Stimulated activated CD8-positive, alpha-beta memory T cell treated with anti-CD3 and anti-CD28 coated beads, Interleukin-2, amount 100 ng/mL, for 48 hours (primary cell): ENCODE data around the gene ZNF28.
"Not testable (repeated sequence)": the region's sequence is repeated elsewhere in the genome, so short reads cannot be mapped to it uniquely, and the experiment has no call there.

Experiments
- DNase-seq, 2 donors: peaks; one replicate each; pipeline ENCODE4 v3.0.0-alpha.2; 2020; ENCODE audit warnings: low read depth in 2 of 2

The ZNF28 gene

DNA sequence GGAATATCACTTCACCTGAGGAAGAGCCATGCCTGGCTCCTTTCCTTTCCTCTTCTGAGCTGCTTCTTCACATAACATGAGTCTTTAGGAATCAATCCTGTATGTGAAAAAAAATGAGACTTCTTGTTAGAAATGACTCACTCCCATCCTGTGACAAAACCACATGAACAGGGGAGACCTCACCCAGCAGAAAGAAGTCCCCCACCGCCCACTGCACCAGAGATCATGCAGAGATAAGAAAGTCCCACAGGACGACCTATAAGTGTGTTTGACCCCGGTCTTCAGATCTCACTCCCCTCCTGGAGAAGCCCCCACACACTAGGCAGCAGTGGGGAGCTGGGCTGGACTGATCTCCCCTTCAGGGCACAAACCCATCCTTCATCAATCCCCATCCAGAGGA is 42.6 kb downstream of the ZNF28 start:
- DNase-seq: peak in 1 of 2 donors; percentile 21

DNA sequence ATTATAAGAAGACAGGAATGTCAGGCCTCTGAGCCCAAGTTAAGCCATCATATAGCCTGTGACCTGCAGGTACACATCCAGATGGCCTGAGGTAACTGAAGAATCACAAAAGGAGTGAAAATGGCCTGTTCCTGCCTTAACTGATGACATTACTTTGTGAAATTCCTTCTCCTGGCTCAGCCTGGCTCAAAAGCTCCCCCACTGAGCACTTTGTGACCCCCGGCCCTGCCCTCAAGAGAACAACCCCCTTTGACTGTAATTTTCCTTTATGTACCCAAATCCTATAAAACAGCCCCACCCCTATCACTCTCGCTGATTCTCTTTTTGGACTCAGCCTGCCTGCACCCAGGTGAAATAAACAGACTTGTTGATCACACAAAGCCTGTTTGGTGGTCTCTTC is 65.0 kb downstream of the ZNF28 start:
- not testable (repeated sequence) for DNase-seq

DNA sequence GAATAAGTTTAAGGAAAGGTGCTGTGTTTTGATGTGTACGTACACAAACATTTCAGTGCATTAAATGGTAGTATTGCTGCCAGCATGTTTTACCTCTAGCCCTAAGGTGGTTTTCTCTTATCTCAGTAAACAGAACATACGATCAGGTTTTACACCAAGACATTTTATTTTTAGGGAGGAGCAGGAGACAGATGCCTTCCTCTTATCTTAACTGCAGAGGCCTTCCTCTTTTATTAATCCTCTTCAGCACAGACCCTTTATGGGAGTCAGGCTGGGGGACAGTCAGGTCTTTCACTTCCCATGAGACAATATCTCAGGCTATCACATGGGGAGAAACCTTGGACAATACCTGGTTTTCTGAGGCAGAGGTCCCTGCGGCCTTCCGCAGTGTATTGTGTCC is 71.7 kb downstream of the ZNF28 start:
- DNase-seq: no peak

DNA sequence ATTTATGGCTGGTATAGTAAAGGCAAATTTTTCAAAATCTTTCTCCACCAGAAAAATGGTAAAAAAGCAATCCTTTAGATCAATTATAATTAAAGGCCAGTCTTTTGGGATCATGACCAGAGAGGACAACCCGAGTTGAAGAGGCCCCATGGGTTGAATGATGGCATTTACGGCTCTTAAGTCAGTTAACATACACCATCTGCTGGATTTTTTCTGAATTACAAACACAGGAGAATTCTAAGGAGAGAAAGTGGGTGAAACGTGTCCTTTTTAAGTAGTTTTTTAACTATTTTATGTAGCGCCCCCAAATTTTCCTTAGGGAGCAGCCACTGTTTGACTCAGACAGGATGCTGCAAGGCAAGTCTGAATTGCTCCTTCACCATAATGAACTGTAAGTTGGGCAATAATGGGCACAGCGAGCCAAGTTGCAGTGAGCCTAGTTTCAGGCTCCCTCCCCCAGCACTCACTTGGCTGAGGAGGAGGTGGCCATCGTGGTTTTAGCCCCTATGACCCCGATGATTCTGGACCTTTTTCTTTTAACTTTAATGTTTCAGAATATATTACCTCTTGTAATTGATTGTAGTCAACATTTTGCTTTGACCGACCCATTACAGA is 73.0 kb downstream of the ZNF28 start:
- DNase-seq: no peak
